ENCODE results near the gene GNAO1. TPM values are rescaled to one million over a fixed set of nuclear protein-coding genes. Genes with fewer than 3 reads are reported as not detected.

The GNAO1 gene
- total and polyA plus RNA-seq, 8 donors = 1.2 to 13.4 (median 4.8) TPM

DNA sequence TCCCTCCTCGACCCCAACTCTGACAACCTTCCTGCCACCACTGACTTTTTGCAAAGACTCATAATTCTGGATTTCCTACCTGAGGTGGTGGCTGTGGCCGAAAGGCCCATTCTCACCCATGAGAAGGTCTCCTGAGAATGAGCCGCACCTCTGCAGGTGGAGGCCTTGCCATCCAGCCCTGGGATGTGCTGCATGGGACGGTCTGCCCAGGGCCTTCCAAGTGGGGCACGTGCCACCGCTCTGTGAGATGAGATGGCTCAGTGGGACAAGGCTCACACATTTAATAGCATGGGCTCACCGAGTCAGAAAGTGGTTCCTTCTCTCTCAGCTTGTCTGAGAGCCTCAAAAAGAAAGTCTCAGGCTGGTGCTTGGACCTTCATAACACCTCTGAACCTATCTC lies 121.3 kb downstream of the GNAO1 start:
- Histone ChIP-seq H3K27ac (no peak overlapping the region), H3K9me3 (no peaks in the 10 kb centered on the region), H3K27me3 (no peaks in the 10 kb centered on the region), H3K4me1 (no peaks in the 10 kb centered on the region), H3K36me3 (no peaks in the 10 kb centered on the region), H3K4me3 (no peak overlapping the region)
- TF ChIP-seq, protein P1, sequence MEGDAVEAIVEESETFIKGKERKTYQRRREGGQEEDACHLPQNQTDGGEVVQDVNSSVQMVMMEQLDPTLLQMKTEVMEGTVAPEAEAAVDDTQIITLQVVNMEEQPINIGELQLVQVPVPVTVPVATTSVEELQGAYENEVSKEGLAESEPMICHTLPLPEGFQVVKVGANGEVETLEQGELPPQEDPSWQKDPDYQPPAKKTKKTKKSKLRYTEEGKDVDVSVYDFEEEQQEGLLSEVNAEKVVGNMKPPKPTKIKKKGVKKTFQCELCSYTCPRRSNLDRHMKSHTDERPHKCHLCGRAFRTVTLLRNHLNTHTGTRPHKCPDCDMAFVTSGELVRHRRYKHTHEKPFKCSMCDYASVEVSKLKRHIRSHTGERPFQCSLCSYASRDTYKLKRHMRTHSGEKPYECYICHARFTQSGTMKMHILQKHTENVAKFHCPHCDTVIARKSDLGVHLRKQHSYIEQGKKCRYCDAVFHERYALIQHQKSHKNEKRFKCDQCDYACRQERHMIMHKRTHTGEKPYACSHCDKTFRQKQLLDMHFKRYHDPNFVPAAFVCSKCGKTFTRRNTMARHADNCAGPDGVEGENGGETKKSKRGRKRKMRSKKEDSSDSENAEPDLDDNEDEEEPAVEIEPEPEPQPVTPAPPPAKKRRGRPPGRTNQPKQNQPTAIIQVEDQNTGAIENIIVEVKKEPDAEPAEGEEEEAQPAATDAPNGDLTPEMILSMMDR (IDR thresholded peaks at IDR 0.05) = no peak
- DNase-seq = no peak
- intact Hi-C loops (cut with DNase I) = loop anchor here in 1 of 3 donors (10.0 kb wide), 1 partner anchor 368 kb away; no protein-coding TSS in a partner anchor
- WGBS, 2 donors = 74 to 81% methylated on average over 7 of the region's 7 CpGs
- no peak for ATAC-seq
- no peak for FAIRE-seq

DNA sequence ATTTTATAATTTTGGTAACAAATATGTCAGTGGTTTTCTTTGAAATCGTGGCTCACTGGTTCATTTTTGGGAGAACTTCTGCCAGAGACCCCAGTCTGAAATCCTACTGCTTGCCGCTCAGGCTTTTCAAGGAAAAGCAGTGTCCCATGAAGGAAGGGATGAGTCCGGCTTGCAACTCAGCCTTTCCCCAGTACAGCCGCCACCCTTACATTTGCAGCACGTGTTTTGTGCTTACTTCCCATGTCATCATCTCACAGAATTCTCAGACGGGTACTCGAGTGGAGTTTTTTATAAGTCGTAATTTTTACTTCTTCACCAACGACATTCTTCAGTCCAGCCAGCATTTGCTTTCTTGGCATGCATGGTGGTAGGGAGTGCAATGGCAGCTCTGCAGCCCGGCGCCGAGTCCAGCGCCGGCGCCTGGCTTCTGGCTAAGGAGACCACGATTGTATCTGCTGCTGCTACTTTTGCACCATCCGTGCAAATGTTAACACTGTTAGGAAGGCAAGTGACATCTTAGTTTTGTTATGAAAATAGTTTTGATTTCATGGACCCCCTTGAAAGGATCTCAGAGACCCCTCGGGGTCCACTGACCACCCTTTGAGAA lies 123.1 kb downstream of the GNAO1 start:
- intact Hi-C loops (cut with DNase I) = loop anchor here in 1 of 3 donors (10.0 kb wide), 1 partner anchor 370 kb away; no protein-coding TSS in a partner anchor
- Histone ChIP-seq H3K9me3 (no peaks in the 10 kb centered on the region), H3K36me3 (no peaks in the 10 kb centered on the region), H3K27me3 (no peaks in the 10 kb centered on the region), H3K27ac (no peak overlapping the region), H3K4me3 (no peak overlapping the region), H3K4me1 (no peaks in the 10 kb centered on the region)
- ATAC-seq (no peak), FAIRE-seq (no peak), DNase-seq (no peak)
- WGBS, 2 donors = 61 to 71% methylated on average over 18 of the region's 18 CpGs
- TF ChIP-seq, protein P1 (IDR thresholded peaks at IDR 0.05) = no peak

DNA sequence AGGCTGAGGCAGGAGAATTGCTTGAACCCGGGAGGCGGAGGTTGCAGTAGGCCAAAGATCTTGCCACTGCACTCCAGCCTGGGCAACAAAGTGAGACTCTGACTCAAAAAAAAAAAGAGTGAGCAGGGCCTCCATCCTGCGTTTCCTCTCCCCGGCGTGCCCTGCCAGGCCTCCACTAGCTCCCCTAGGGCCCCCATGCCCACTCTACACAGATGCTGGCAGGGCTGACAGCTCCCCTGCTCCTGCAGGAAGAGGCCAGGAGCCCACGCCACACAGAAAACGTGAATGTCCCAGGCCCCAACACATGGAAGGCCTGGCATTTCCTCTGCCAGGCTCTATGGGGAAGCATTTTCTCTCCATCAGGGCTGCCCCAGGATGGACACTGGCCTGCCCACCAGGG lies 124.7 kb downstream of the GNAO1 start:
- H3K36me3 ChIP-seq = no peaks in the 10 kb centered on the region
- TF ChIP-seq, protein P1 (IDR thresholded peaks at IDR 0.05) = no peak
- FAIRE-seq (no peak), ATAC-seq (no peak), DNase-seq (no peak)
- H3K27ac ChIP-seq = no peak overlapping the region
- intact Hi-C loops (cut with DNase I) = loop anchor here in 2 of 3 donors (5.0 to 10.0 kb wide), 3 partner anchors 274 to 371 kb away; no protein-coding TSS in a partner anchor
- H3K4me3 ChIP-seq = no peak overlapping the region
- H3K27me3 ChIP-seq = no peaks in the 10 kb centered on the region
- no peaks in the 10 kb centered on the region for H3K9me3 ChIP-seq
- 84 to 89% methylated on average over 7 of the region's 7 CpGs for WGBS, 2 donors
- no peaks in the 10 kb centered on the region for H3K4me1 ChIP-seq

DNA sequence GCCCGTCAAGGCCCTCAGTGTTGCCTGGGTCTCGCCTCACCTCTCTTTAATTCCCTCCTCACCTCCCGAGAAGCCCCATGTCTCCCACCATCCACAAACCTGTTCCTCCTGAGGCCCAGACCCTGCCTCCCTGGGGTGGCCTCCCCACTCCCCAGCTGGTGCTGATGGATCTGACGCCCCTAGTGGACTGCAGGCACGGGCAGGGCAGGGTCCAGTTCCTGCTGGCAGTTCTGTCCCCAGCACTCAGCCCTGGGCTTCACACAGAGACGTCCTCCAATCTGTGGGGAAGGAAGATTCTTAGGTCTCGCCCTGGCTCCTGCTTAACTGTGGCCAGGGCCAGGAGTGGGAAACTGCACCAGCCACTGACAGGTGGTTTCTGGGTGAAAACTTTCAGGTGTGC lies 125.3 kb downstream of the GNAO1 start:
- no peak for ATAC-seq
- TF ChIP-seq, protein P1 (IDR thresholded peaks at IDR 0.05) = no peak
- no peak overlapping the region for H3K4me3 ChIP-seq
- no peaks in the 10 kb centered on the region for H3K9me3 ChIP-seq
- H3K36me3 ChIP-seq = no peaks in the 10 kb centered on the region
- FAIRE-seq = no peak
- DNase-seq = no peak
- 68 to 81% methylated on average over 7 of the region's 7 CpGs for WGBS, 2 donors
- no peaks in the 10 kb centered on the region for H3K4me1 ChIP-seq
- no peaks in the 10 kb centered on the region for H3K27me3 ChIP-seq
- no peak overlapping the region for H3K27ac ChIP-seq
- intact Hi-C loops (cut with DNase I) = loop anchor here in 2 of 3 donors (5.0 to 10.0 kb wide), 3 partner anchors 274 to 372 kb away; no protein-coding TSS in a partner anchor
